Erythroblast (primary cell): Measurements from ENCODE around the gene ZIC3.

ENCODE experiments used
- DNase-seq, 2 experiments: peaks; one replicate each; lab custom pipeline; 2025; lab: John Stamatoyannopoulos, UW
- GATA1 ChIP-seq: IDR thresholded peaks from 2 replicates; pipeline ENCODE4 v1.6.1; 2011; ENCODE audit warnings: low read depth, mild to moderate bottlenecking, control low read depth, low read length, moderate library complexity
- POLR2A ChIP-seq: IDR thresholded peaks from 2 replicates; pipeline ENCODE4 v1.6.1; 2011; ENCODE audit warnings: mild to moderate bottlenecking, low read length

Gene ZIC3

GRCh38 chrX:137566746-137567679 is 1.1 kb downstream of the ZIC3 start:
- DNase-seq: no peak
- no peak for TF ChIP-seq POLR2A
- TF ChIP-seq GATA1: no peak

- TF ChIP-seq POLR2A (no peak), GATA1 (no peak)
- DNase-seq: no peak
These were observed 1.8 kb downstream of the ZIC3 start for GRCh38 chrX:137567682-137568232.

GRCh38 chrX:137568741-137569469 is 3.0 kb downstream of the ZIC3 start:
- no peak for DNase-seq
- TF ChIP-seq POLR2A: no peak

GRCh38 chrX:137569470-137569891 is 3.6 kb downstream of the ZIC3 start:
- TF ChIP-seq POLR2A: no peak
- no peak for TF ChIP-seq GATA1
- DNase-seq: no peak

GRCh38 chrX:137573324-137574101 is 7.6 kb downstream of the ZIC3 start:
- no peak for DNase-seq
- TF ChIP-seq GATA1 (no peak), POLR2A (no peak)

GRCh38 chrX:137574102-137574783 is 8.3 kb downstream of the ZIC3 start:
- DNase-seq: no peak
- TF ChIP-seq GATA1 (no peak), POLR2A (no peak)

GRCh38 chrX:137574784-137575293 is 8.9 kb downstream of the ZIC3 start:
- DNase-seq: no peak
- TF ChIP-seq POLR2A: no peak
- no peak for TF ChIP-seq GATA1

- no peak for DNase-seq
- no peak for TF ChIP-seq POLR2A
- TF ChIP-seq GATA1: no peak
These were observed 9.8 kb downstream of the ZIC3 start for GRCh38 chrX:137575596-137576255.

- DNase-seq: no peak
- no peak for TF ChIP-seq GATA1
- TF ChIP-seq POLR2A: no peak
These were observed 21.2 kb downstream of the ZIC3 start for GRCh38 chrX:137587151-137587550.

- TF ChIP-seq GATA1 (no peak), POLR2A (no peak)
- no peak for DNase-seq
These were observed 34.8 kb downstream of the ZIC3 start for GRCh38 chrX:137600769-137601168.
